WTC11 (cell line): Measurements from ENCODE around the gene TTLL11.

Source experiments
- CTCF ChIP-seq: fragments of 200-600 bp; IDR thresholded peaks from 2 replicates; pipeline ENCODE4 v1.8.0; 2022; ENCODE audit warnings: antibody characterized with exemption
- HMGA2 ChIP-seq: fragments of 250-450 bp; sonication (Bioruptor Pico); IDR thresholded peaks from 2 replicates; pipeline ENCODE4 v1.4.0; 2021; ENCODE audit warnings: mild to moderate bottlenecking, moderate library complexity
- NFYB ChIP-seq: sonication (generic); formaldehyde crosslinking; conservative IDR thresholded peaks from 2 replicates; pipeline ENCODE4 v1.8.0; 2022; ENCODE audit warnings: low read depth, missing genetic modification reagents
- SP1 ChIP-seq: sonication (generic); formaldehyde crosslinking; conservative IDR thresholded peaks from 2 replicates; pipeline ENCODE4 v1.8.1; 2022; ENCODE audit warnings: missing genetic modification reagents
- TEAD4 ChIP-seq: sonication (generic); formaldehyde crosslinking; IDR thresholded peaks from 2 replicates; pipeline ENCODE4 v1.8.0; 2022; ENCODE audit warnings: mild to moderate bottlenecking, missing genetic modification reagents
- TP53 ChIP-seq: sonication (generic); formaldehyde crosslinking; IDR thresholded peaks from 2 replicates; pipeline ENCODE4 v1.8.1; 2023; ENCODE audit warnings: mild to moderate bottlenecking, missing genetic modification reagents
- TF ChIP-seq, protein P1 (sequence below): sonication (generic); formaldehyde crosslinking; IDR thresholded peaks from 2 replicates; pipeline ENCODE4 v1.8.1; 2023; ENCODE audit warnings: mild to moderate bottlenecking, missing genetic modification reagents, moderate library complexity

DNA sequence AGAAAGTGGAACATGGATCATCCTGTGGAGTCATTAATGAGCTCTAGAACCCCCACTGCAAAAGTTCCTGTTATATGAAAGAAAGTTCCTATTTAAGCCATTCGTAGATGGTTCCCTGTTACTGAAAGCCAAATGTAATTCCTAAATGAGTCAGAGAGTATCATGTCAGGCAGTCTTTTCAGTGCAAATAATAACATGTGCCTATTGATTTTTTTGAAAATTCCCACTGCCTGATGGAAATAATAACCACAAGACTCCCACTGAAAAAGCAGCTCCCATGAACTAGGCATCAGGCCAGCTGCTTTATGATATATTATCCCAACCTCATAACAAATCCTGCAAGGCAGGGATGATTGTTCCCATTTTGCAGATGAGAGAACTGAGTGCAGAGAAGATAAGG lies 224.5 kb downstream of the TTLL11 start:
- TF ChIP-seq CTCF (no peak), HMGA2 (no peak), TEAD4 (CRISPR knock-in tag) (no peak), NFYB (CRISPR knock-in tag) (no peak), SP1 (no peak), TP53 (CRISPR knock-in tag) (no peak)
- TF ChIP-seq, protein P1, sequence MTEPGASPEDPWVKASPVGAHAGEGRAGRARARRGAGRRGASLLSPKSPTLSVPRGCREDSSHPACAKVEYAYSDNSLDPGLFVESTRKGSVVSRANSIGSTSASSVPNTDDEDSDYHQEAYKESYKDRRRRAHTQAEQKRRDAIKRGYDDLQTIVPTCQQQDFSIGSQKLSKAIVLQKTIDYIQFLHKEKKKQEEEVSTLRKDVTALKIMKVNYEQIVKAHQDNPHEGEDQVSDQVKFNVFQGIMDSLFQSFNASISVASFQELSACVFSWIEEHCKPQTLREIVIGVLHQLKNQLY (CRISPR knock-in tag) = no peak
